Measurements from ENCODE around the gene ZNF592. TPM values are rescaled to one million over a fixed set of nuclear protein-coding genes. Genes with fewer than 3 reads are reported as not detected.

ZNF592 gene
- total and polyA plus RNA-seq, 9 of the 15 experiments (the other 6 are each of a cell fraction or from before 2014, with no cell fraction given) = 0.88 to 23.8 (median 7.4) TPM

DNA sequence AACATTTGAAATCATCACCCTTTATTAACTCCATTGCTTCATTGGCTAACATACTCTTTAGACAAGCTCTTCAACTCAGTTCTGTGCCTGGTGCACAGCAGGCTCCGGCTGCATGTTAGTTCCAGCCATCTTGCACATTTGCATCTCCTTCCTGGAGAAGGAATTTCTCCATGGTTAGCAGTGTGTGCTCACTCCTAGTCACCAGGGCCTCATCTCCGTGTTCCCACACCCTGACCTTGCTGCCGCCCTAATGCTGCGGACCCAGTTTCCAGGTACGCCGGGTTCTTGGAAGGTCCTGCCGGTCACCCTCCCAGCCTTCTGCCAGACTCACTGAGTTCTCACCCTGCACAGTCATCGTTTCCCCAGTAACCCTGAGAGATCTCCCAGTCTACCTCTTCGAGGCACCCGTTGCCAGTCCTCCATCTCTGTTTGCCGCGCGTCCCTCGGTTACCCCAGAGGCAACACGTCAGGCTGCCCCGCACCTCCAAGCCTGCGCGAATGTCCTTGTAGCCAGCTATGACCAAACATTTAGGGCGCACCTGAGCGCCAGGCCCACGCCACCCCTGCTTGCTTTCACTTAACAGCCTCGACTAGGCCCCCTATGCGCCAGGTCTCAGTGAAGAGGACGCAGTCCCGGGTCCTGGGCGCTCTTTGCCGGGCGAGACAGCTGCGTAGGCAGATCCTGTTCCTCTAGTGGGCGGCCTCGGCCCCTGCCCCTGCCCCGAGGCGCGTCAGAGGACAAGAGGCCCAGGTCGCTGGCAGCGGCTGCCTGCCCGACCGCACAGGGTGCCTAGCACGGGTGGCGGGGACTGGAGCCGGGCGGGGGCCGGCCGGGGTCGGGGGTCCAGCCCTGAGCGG is 747 bp upstream of the ZNF592 start (continued):
- TF ChIP-seq, protein P1, sequence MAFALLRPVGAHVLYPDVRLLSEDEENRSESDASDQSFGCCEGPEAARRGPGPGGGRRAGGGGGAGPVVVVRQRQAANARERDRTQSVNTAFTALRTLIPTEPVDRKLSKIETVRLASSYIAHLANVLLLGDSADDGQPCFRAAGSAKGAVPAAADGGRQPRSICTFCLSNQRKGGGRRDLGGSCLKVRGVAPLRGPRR (CRISPR knock-in tag; IDR thresholded peaks at IDR 0.05) = no peak
- no peak for TF ChIP-seq SRSF9 (IDR thresholded peaks at IDR 0.05; ENCODE audit: borderline replicate concordance, low read depth, low read length)

DNA sequence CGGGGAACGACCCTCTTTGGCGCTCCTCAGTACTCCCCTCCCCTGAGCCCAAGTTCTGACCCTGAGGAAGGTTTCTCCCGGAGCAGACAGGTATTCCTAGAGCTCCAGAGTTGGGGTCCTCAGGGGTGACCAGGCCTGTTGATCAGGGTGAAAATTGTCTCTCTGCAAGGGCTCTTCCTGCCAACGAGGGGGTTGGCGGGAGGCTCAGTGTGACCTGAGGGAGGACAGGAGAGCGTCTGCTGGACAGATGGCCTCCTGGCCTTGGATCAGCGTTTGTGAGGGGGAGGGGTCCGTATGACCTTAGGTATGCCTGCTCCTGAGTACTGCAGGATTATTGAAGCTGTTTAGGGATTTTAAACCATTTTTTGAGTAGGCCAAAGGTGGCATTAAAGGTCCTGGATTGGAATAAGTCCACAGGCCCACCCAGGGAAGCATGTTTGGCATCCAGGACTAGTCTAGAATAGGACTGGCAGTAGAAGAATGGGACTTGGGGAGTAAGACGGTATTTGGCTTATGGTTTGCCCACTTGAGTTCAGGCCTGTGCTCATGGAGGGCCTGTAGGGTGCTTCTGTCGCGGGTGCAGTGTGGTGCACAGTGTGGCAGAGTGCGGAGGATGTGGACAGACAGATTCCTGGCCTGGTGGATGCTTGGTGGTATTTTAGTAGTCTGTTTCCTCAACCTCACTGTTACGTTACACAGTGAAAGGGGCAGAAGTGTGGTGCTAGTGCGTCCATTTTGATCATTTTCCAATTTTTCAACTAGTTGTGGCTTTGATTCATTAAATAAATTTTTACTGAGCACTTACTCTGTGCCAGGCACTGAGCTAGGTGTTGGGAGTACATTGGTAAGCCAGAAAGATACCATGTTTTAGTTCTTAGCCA is 959 bp downstream of the ZNF592 start:
- Histone ChIP-seq H3K27me3 (ENCODE audit: control insufficient read depth in 2 of 2, insufficient read depth in 2 of 2, low read length in 2 of 2) (no peaks in the 10 kb centered on the region), H3K4me3 (peak overlapping the region; percentile 91), H3K9ac (ENCODE audit: insufficient read depth in 1 of 2, low read depth in 2 of 2, low read length in 2 of 2) (peak overlapping the region; percentile 78 to 95), H3K9me3 (replicated peaks; ENCODE audit: control insufficient read depth, insufficient read depth, low read depth, low read length) (no peaks in the 10 kb centered on the region), H3K4me1 (replicated peaks in 1 of 2; ENCODE audit: control insufficient read depth in 2 of 2, insufficient read depth in 2 of 2, low read length in 2 of 2) (peaks cover 22 to 29% of the 10 kb centered on the region in 2 experiments; a peak in 4 of 5 replicates), H3K79me2 (ENCODE audit: control insufficient read depth, insufficient read depth, low read length) (peaks cover 66% of the 10 kb centered on the region), H3K4me2 (ENCODE audit: insufficient read depth, low read length) (peak overlapping the region; percentile 96), H3K27ac (ENCODE audit: extremely low read depth, low read depth, low read length) (peak overlapping the region; percentile 90), H3K36me3 (ENCODE audit: control insufficient read depth, insufficient read depth, low read length) (peaks cover 14% of the 10 kb centered on the region; the same call in 2 of the 3 replicates), H4K20me1 (replicated peaks; ENCODE audit: control insufficient read depth, insufficient read depth, low read length) (peaks cover 7% of the 10 kb centered on the region; the same call in 1 of the 2 replicates), H2AFZ (ENCODE audit: low read depth, low read length) (peak overlapping the region; percentile 81), H3K9me1 (ENCODE audit: control insufficient read depth, insufficient read depth, low read length) (no peaks in the 10 kb centered on the region)
- CTCF ChIA-PET (ENCODE audit: low intra/inter-chr PET ratio) = no interaction called here
- in situ Hi-C loops (cut with MboI) = no loop called here
- POLR2A ChIA-PET = interaction anchor here (0.6 to 1.0 kb wide), 2 partner anchors 8 to 173 kb away, joined by 4 read pairs; no protein-coding TSS in a partner anchor
- intact Hi-C loops (cut with micrococcal nuclease) = loop anchor here (1.0 to 5.0 kb wide), 2 partner anchors 33 to 152 kb away; partner anchors contain the start of gene SEC11A
- ATAC-seq = peak; percentile 57
- WGBS (ENCODE audit: insufficient coverage, low coverage, missing lambda C conversion rate) = 8% methylated on average over 12 of the region's 15 CpGs
- FAIRE-seq = peak; percentile 40
- no TSS peak for BruUV-seq (replicated peaks)
- peak; percentile 36 to 64 (median 46) for DNase-seq (ENCODE audit: extremely low read depth in 1 of 4, low spot score in 3 of 4)
- peak; percentile 23; the same call in 1 of the 2 replicates for TF ChIP-seq ZBTB7A (IDR thresholded peaks at IDR 0.05; ENCODE audit: borderline replicate concordance, control insufficient read depth, low read depth, low read length)
- TF ChIP-seq L3MBTL2 (IDR thresholded peaks at IDR 0.05) = 0 out of 2 replicates have a peak, but pooled peaks have one; percentile 15
- TF ChIP-seq MECOM (CRISPR knock-in tag; IDR thresholded peaks at IDR 0.05) = 0 out of 2 replicates have a peak, but pooled peaks have one; percentile 39
- TF ChIP-seq TEAD1 (CRISPR knock-in tag; IDR thresholded peaks at IDR 0.05) = 0 out of 4 replicates have a peak, but pooled peaks of 1 of the 2 experiments have one; percentile 34
- TF ChIP-seq PRPF4 (IDR thresholded peaks at IDR 0.05; ENCODE audit: insufficient read depth, low read depth, low read length, poor library complexity, severe bottlenecking) = no peak
- peak; percentile 2 for TF ChIP-seq RBBP5 (IDR thresholded peaks at IDR 0.05; ENCODE audit: borderline replicate concordance, insufficient read depth, low read length, poor library complexity, severe bottlenecking)
- TF ChIP-seq, protein P2, sequence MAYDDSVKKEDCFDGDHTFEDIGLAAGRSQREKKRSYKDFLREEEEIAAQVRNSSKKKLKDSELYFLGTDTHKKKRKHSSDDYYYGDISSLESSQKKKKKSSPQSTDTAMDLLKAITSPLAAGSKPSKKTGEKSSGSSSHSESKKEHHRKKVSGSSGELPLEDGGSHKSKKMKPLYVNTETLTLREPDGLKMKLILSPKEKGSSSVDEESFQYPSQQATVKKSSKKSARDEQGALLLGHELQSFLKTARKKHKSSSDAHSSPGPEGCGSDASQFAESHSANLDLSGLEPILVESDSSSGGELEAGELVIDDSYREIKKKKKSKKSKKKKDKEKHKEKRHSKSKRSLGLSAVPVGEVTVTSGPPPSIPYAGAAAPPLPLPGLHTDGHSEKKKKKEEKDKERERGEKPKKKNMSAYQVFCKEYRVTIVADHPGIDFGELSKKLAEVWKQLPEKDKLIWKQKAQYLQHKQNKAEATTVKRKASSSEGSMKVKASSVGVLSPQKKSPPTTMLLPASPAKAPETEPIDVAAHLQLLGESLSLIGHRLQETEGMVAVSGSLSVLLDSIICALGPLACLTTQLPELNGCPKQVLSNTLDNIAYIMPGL (CRISPR knock-in tag; IDR thresholded peaks at IDR 0.05) = no peak
- TF ChIP-seq TEAD2 (tag; IDR thresholded peaks at IDR 0.05) = no peak
- TF ChIP-seq, protein P3, sequence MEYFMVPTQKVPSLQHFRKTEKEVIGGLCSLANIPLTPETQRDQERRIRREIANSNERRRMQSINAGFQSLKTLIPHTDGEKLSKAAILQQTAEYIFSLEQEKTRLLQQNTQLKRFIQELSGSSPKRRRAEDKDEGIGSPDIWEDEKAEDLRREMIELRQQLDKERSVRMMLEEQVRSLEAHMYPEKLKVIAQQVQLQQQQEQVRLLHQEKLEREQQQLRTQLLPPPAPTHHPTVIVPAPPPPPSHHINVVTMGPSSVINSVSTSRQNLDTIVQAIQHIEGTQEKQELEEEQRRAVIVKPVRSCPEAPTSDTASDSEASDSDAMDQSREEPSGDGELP (CRISPR knock-in tag; IDR thresholded peaks at IDR 0.05; ENCODE audit: borderline replicate concordance) = 0 out of 2 replicates have a peak, but pooled peaks have one; percentile 17
- TF ChIP-seq CHD1 (IDR thresholded peaks at IDR 0.05; ENCODE audit: low read length) = peak; percentile 3
- TF ChIP-seq SUPT5H (IDR thresholded peaks at IDR 0.05) = 0 out of 2 replicates have a peak, but pooled peaks have one; percentile 23

Measured in K562 (cell line).